T-cell (primary cell): ENCODE results near the gene COL1A1. TPM values are rescaled to one million over a fixed set of nuclear protein-coding genes. Genes with fewer than 3 reads are reported as not detected.

Source experiments
- ATAC-seq, 4 experiments: fragments of 200-7000 bp in 3 of 4; fragments of 150-1000 bp in 1 of 4; cut with Tn5 transposase; replicated peaks in 1 of 4; 1 replicate in 3 of 4; 2 replicates in 1 of 4; pipeline ENCODE4 v1.10.0; 2021; ENCODE audit warnings: moderate library complexity in 3 of 4, mild to moderate bottlenecking in 2 of 4, moderate number of reproducible peaks in 1 of 4
- CTCF ChIA-PET, 2 donors: fragments of 300-600 bp; sonication (Branson Sonifier 250); formaldehyde crosslinking; loops; one replicate each; lab custom pipeline; 2022; ENCODE audit warnings: antibody characterized with exemption in 2 of 2; lab: Charles Lee
- POLR2A ChIA-PET, 2 donors: fragments of 300-600 bp; sonication (Branson Sonifier 250); formaldehyde crosslinking; loops; one replicate each; lab custom pipeline; 2022; ENCODE audit warnings: antibody characterized with exemption in 2 of 2; lab: Charles Lee
- DNase-seq, 35 experiments: peaks; one replicate each; pipeline versions ENCODE4 v3.0.0 to v3.0.0-alpha.2; 2013 to 2023
- H3K27ac ChIP-seq: one replicate; pipeline ENCODE4 v1.5.1; 2013; ENCODE audit warnings: low read length
- H3K27me3 ChIP-seq, 2 experiments: replicated peaks in 1 of 2; 1 replicate in 1 of 2; 2 replicates in 1 of 2; pipeline versions ENCODE4 v1.6.1 to v1.7.0; 2013; ENCODE audit warnings: low read length in 1 of 2, mixed read lengths in 1 of 2; ENCODE audit not compliant: control insufficient read depth in 2 of 2, insufficient read depth in 2 of 2; ENCODE audit errors: extremely low read depth in 1 of 2
- H3K36me3 ChIP-seq, 2 donors: 1 replicate in 1 of 2; 2 replicates in 1 of 2; pipeline versions ENCODE4 v1.6.1 to v1.7.0; 2013; ENCODE audit warnings: low read length in 1 of 2; ENCODE audit not compliant: control insufficient read depth in 2 of 2, insufficient read depth in 1 of 2; ENCODE audit errors: extremely low read depth in 1 of 2
- H3K4me1 ChIP-seq, 2 experiments: 1 replicate in 1 of 2; 2 replicates in 1 of 2; pipeline versions ENCODE4 v1.6.1 to v1.7.0; 2013; ENCODE audit warnings: low read length in 2 of 2, mixed read lengths in 1 of 2; ENCODE audit not compliant: insufficient read depth in 2 of 2, control insufficient read depth in 1 of 2; ENCODE audit errors: extremely low read depth in 1 of 2
- H3K4me3 ChIP-seq, 2 donors: 1 replicate in 1 of 2; 2 replicates in 1 of 2; pipeline versions ENCODE4 v1.5.1 to v1.7.0; 2013; ENCODE audit warnings: mild to moderate bottlenecking in 2 of 2, low read length in 1 of 2, moderate library complexity in 1 of 2; ENCODE audit not compliant: control insufficient read depth in 1 of 2; ENCODE audit errors: extremely low read depth in 1 of 2
- H3K9me3 ChIP-seq: 2 replicates; pipeline ENCODE4 v1.7.0; 2013
- H3K27ac Mint-ChIP-seq, 2 donors: one replicate each; pipeline ENCODE4 v1.8.0; 2020 to 2021; ENCODE audit warnings: mild to moderate bottlenecking in 2 of 2, mixed read lengths in 2 of 2
- H3K27me3 Mint-ChIP-seq, 2 donors: one replicate each; pipeline ENCODE4 v1.8.0; 2021 to 2022; ENCODE audit warnings: mixed read lengths in 2 of 2
- H3K36me3 Mint-ChIP-seq: one replicate; pipeline ENCODE4 v1.8.0; 2021; ENCODE audit warnings: mixed read lengths
- H3K4me1 Mint-ChIP-seq, 3 donors: one replicate each; pipeline ENCODE4 v1.8.0; 2020 to 2022; ENCODE audit warnings: mixed read lengths in 3 of 3, mild to moderate bottlenecking in 1 of 3
- H3K4me3 Mint-ChIP-seq, 3 donors: one replicate each; pipeline ENCODE4 v1.8.0; 2020 to 2022; ENCODE audit warnings: mild to moderate bottlenecking in 3 of 3, mixed read lengths in 3 of 3, moderate library complexity in 3 of 3
- H3K9me3 Mint-ChIP-seq, 3 donors: one replicate each; pipeline ENCODE4 v1.8.0; 2020 to 2022; ENCODE audit warnings: mixed read lengths in 3 of 3
- WGBS: methylation state at CpG from one replicate; pipeline ENCODE4 v1.1.5; 2013; ENCODE audit warnings: missing lambda C conversion rate; ENCODE audit not compliant: insufficient coverage; 5-methylcytosine and 5-hydroxymethylcytosine counted together
- total RNA-seq, 35 experiments: library from RNA in 6 of 35; stranded (reverse) in 6 of 35; fragments of 120-200 nt in 1 of 35; gene quantifications; one replicate each; pipeline versions ENCODE4 v1.2.1 to v1.2.4 and lab custom pipeline; 2013 to 2026

The COL1A1 gene
- total RNA-seq, 5 donors from 2014 or later (not counting 1 experiment from before 2014, with no cell fraction given) = 4.1 to 21.0 (median 6.6) TPM

- H3K4me3 ChIP-seq = no peak overlapping the region
- H3K4me1 ChIP-seq = peaks cover 0 to 23% of the 10 kb centered on the region in 2 experiments
- H3K9me3 Mint-ChIP-seq = peaks cover 0 to 11% (median 9%) of the 10 kb centered on the region in 3 donors
- peak overlapping the region in 1 of 2 donors; percentile 17 for H3K27ac Mint-ChIP-seq
- ChIA-PET CTCF (interaction anchor here in 1 of 2 donors (1.3 kb wide), 1 partner anchor 127 kb away, joined by 4 read pairs; no protein-coding TSS in a partner anchor), POLR2A (no interaction called here)
- DNase-seq = peak in 1 of 35 experiments; percentile 29
- no peak overlapping the region for H3K27ac ChIP-seq
- 100% methylated on average over 3 of the region's 9 CpGs for WGBS
- H3K4me3 Mint-ChIP-seq = no peak overlapping the region
- peak in 1 of 4 experiments; percentile 58 for ATAC-seq
- H3K9me3 ChIP-seq = no peaks in the 10 kb centered on the region
- peaks cover 0 to 7% of the 10 kb centered on the region in 2 experiments for H3K27me3 ChIP-seq
- no peaks in the 10 kb centered on the region for H3K36me3 ChIP-seq
- H3K36me3 Mint-ChIP-seq = no peaks in the 10 kb centered on the region
- peaks cover 0 to 16% of the 10 kb centered on the region in 2 donors for H3K27me3 Mint-ChIP-seq
- no peaks in the 10 kb centered on the region for H3K4me1 Mint-ChIP-seq
These were observed 19.9 kb upstream of the COL1A1 start for GRCh38 chr17:50221266-50221863.

GRCh38 chr17:50220811-50221210, 19.4 kb upstream of the COL1A1 start:
- Mint-ChIP-seq H3K4me1 (no peaks in the 10 kb centered on the region), H3K36me3 (no peaks in the 10 kb centered on the region), H3K27me3 (peaks cover 0 to 16% of the 10 kb centered on the region in 2 donors), H3K9me3 (peaks cover 0 to 9% (median 8%) of the 10 kb centered on the region in 3 donors), H3K27ac (no peak overlapping the region), H3K4me3 (no peak overlapping the region)
- DNase-seq = no peak
- ChIA-PET CTCF (interaction anchor here in 1 of 2 donors (0.5 kb wide), 1 partner anchor 77 kb away, joined by 7 read pairs; no protein-coding TSS in a partner anchor), POLR2A (no interaction called here)
- Histone ChIP-seq H3K27me3 (peaks cover 0 to 7% of the 10 kb centered on the region in 2 experiments), H3K4me1 (peaks cover 0 to 23% of the 10 kb centered on the region in 2 experiments), H3K9me3 (no peaks in the 10 kb centered on the region), H3K4me3 (no peak overlapping the region), H3K27ac (no peak overlapping the region), H3K36me3 (no peaks in the 10 kb centered on the region)
- ATAC-seq = no peak
- 86% methylated on average over 15 of the region's 15 CpGs for WGBS

GRCh38 chr17:50219939-50220465, 18.6 kb upstream of the COL1A1 start:
- DNase-seq = no peak
- Mint-ChIP-seq H3K36me3 (no peaks in the 10 kb centered on the region), H3K4me1 (no peaks in the 10 kb centered on the region), H3K4me3 (no peak overlapping the region), H3K27me3 (peaks cover 0 to 16% of the 10 kb centered on the region in 2 donors), H3K9me3 (peaks cover 0 to 3% (median 3%) of the 10 kb centered on the region in 3 donors), H3K27ac (no peak overlapping the region)
- H3K36me3 ChIP-seq = no peaks in the 10 kb centered on the region
- peaks cover 0 to 23% of the 10 kb centered on the region in 2 experiments for H3K4me1 ChIP-seq
- POLR2A ChIA-PET = no interaction called here
- WGBS = 86% methylated on average over 3 of the region's 4 CpGs
- no peak overlapping the region for H3K27ac ChIP-seq
- no peaks in the 10 kb centered on the region for H3K9me3 ChIP-seq
- peaks cover 0 to 7% of the 10 kb centered on the region in 2 experiments for H3K27me3 ChIP-seq
- CTCF ChIA-PET = interaction anchor here in 1 of 2 donors (0.5 to 0.8 kb wide), 2 partner anchors 12 to 20 kb away, joined by 3 to 6 read pairs; no protein-coding TSS in a partner anchor
- no peak overlapping the region for H3K4me3 ChIP-seq
- no peak for ATAC-seq

- Mint-ChIP-seq H3K4me1 (no peaks in the 10 kb centered on the region), H3K27me3 (peaks cover 0 to 18% of the 10 kb centered on the region in 2 donors), H3K9me3 (no peaks in the 10 kb centered on the region), H3K36me3 (no peaks in the 10 kb centered on the region), H3K4me3 (no peak overlapping the region), H3K27ac (no peak overlapping the region)
- Histone ChIP-seq H3K27ac (no peak overlapping the region), H3K27me3 (peaks cover 0 to 7% of the 10 kb centered on the region in 2 experiments), H3K36me3 (no peaks in the 10 kb centered on the region), H3K4me1 (peaks cover 0 to 23% of the 10 kb centered on the region in 2 experiments), H3K4me3 (no peak overlapping the region), H3K9me3 (no peaks in the 10 kb centered on the region)
- ATAC-seq = no peak
- no CpG with 5 or more reads among the region's 5 CpGs for WGBS
- ChIA-PET CTCF (interaction anchor here in 1 of 2 donors (0.5 to 0.7 kb wide), 2 partner anchors 19 to 957 kb away, joined by 4 to 6 read pairs; no protein-coding TSS in a partner anchor), POLR2A (no interaction called here)
- DNase-seq = no peak
These were observed 17.9 kb upstream of the COL1A1 start for GRCh38 chr17:50219342-50219741.

- ATAC-seq = no peak
- H3K4me3 Mint-ChIP-seq = no peak overlapping the region
- peaks cover 0 to 7% of the 10 kb centered on the region in 2 experiments for H3K27me3 ChIP-seq
- H3K27me3 Mint-ChIP-seq = peaks cover 0 to 18% of the 10 kb centered on the region in 2 donors
- H3K27ac Mint-ChIP-seq = no peak overlapping the region
- ChIA-PET POLR2A (no interaction called here), CTCF (interaction anchor here in 1 of 2 donors (0.7 kb wide), 1 partner anchor 956 kb away, joined by 4 read pairs; no protein-coding TSS in a partner anchor)
- no peaks in the 10 kb centered on the region for H3K9me3 ChIP-seq
- H3K36me3 ChIP-seq = no peaks in the 10 kb centered on the region
- no peak for DNase-seq
- H3K4me1 ChIP-seq = peaks cover 0 to 23% of the 10 kb centered on the region in 2 experiments
- 100% methylated on average over 1 of the region's 1 CpG for WGBS
- H3K4me1 Mint-ChIP-seq = no peaks in the 10 kb centered on the region
- no peak overlapping the region for H3K27ac ChIP-seq
- H3K4me3 ChIP-seq = no peak overlapping the region
- H3K9me3 Mint-ChIP-seq = no peaks in the 10 kb centered on the region
- H3K36me3 Mint-ChIP-seq = no peaks in the 10 kb centered on the region
These were observed 17.4 kb upstream of the COL1A1 start for GRCh38 chr17:50218771-50219315.

- no peak overlapping the region for H3K4me3 Mint-ChIP-seq
- peaks cover 0 to 16% of the 10 kb centered on the region in 2 donors for H3K27me3 Mint-ChIP-seq
- no peak overlapping the region for H3K27ac Mint-ChIP-seq
- no peaks in the 10 kb centered on the region for H3K36me3 ChIP-seq
- ATAC-seq (no peak), DNase-seq (no peak)
- WGBS = no CpG with 5 or more reads among the region's 3 CpGs
- no peak overlapping the region for H3K27ac ChIP-seq
- no peaks in the 10 kb centered on the region for H3K9me3 Mint-ChIP-seq
- H3K4me1 ChIP-seq = peaks cover under 1 to 25% of the 10 kb centered on the region in 2 experiments
- peaks cover 0 to 7% of the 10 kb centered on the region in 2 experiments for H3K27me3 ChIP-seq
- H3K36me3 Mint-ChIP-seq = no peaks in the 10 kb centered on the region
- H3K9me3 ChIP-seq = no peaks in the 10 kb centered on the region
- H3K4me1 Mint-ChIP-seq = peaks cover 0 to 1% (median under 1%) of the 10 kb centered on the region in 3 donors
- CTCF ChIA-PET = interaction anchor here in 1 of 2 donors (0.6 to 0.7 kb wide), 2 partner anchors 57 to 905 kb away, joined by 3 read pairs; no protein-coding TSS in a partner anchor
- no peak overlapping the region for H3K4me3 ChIP-seq
- POLR2A ChIA-PET = no interaction called here
These were observed 16.8 kb upstream of the COL1A1 start for GRCh38 chr17:50218071-50218759.
